GM19043 (cell line): ENCODE data around the gene IQSEC1.

Experiments used
- ATAC-seq: cut with Tn5 transposase; IDR thresholded peaks from one replicate; pipeline ENCODE4 v1.9.1; 2021; ENCODE audit warnings: low read depth; ENCODE audit not compliant: unreplicated experiment

The IQSEC1 gene

GRCh38 chr3:12975748-12976522 is 97.3 kb downstream of the IQSEC1 start:
- no peak for ATAC-seq

DNA sequence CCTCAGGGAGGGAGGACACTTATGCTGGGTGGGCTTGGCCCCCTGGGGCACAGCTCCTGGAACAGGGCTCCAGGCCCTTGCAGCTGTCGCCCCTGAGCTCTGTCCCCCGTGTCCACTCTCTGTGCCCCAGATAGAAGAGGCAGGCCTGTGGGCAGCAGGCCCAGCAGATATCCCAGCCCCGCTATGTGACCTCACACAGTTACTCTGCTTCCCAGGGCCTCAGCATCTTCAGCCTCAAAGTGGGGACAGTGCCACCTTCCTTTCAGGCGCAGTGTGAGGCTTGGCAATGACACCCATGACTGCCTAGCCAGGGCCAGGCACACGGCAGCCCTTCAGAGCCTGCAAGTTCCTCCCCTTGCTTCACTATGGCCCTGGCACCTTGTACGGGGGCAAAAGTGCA is 98.4 kb downstream of the IQSEC1 start:
- ATAC-seq = no peak

DNA sequence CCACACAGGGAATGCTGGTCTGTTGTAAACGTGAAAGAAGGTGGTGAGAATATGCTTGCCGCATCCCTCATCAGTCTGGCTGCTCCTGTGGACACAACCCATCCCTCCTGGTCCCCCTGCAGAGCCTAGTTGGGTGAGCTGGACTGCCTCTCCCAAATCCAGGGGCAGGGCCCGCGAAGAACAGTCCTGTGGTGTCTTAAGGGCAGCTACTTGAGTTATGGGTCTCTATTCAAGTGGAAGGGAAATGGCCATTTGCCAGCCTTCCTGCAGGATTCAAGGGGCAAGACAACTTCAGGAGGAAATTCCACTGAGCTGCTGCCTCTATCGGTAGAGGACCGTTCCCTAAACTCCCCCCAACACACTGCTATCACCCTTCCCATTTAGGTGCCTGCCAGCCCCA is 98.9 kb downstream of the IQSEC1 start:
- ATAC-seq = no peak

GRCh38 chr3:12973827-12974226 is 99.4 kb downstream of the IQSEC1 start:
- ATAC-seq = no peak

DNA sequence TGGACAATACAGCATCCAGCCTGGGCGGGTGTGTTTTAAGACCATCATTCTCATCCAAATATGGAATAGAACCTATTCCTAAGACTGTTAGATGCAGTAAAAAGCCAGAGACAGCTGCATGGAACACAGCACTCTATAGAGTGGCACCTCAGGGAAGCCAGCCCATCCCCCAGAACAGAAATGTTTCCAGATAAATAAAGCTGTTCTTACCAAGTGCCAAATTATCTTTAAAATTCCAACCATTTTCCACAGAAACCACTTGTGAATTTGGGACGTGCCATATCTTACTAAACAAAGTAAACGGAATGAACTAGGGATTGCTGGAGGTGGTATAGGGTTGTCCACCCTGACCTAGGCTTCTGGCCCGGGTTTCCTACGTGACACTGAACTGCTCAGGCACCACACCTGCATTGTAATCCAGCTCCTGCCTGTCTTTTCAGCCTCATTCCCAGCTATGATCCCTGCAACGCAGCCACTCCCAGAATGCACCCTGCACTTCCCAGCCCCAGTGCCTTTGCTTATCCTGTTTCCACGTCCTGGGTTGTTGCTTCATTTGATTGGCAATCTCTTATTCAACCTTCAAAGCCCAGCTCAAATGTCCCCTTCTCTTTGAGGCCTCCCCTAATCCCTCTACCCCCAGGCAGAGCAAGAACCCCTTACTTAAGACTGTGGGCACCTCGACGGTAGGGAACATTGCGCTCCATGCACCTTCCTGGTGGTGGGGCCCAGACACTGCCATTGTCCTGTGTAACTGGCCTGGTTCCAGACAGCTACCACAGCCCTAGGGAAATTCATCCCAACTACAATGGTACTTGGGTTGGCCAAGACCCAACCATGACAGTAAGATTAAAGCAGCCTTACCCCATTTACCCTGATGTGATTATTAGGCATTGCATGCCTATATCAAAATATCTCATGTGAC is 100.2 kb downstream of the IQSEC1 start:
- no peak for ATAC-seq

- no peak for ATAC-seq
Observed at GRCh38 chr3:12972043-12972442, 101.2 kb downstream of the IQSEC1 start.

DNA sequence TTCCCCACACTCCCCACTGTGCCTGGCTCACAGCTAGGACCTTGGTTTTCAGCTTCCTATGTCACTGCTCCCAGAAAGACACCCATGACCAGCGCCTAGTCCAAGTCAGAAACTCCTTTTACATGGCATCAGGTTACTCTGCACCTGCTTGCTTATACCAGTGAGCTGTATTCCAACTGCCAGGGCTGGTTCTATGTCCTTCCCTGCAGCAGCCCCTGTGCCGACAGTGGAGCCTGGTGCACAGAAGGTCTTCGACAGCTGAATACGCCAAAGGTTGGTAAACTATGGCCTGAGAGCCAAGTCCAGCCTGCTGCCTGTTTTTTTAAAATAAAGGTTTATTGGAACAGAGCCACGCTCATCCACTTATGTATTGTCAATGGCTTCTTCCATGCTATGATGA is 102.5 kb downstream of the IQSEC1 start:
- no peak for ATAC-seq

- ATAC-seq = no peak
Observed at GRCh38 chr3:12969486-12969885, 103.7 kb downstream of the IQSEC1 start.

DNA sequence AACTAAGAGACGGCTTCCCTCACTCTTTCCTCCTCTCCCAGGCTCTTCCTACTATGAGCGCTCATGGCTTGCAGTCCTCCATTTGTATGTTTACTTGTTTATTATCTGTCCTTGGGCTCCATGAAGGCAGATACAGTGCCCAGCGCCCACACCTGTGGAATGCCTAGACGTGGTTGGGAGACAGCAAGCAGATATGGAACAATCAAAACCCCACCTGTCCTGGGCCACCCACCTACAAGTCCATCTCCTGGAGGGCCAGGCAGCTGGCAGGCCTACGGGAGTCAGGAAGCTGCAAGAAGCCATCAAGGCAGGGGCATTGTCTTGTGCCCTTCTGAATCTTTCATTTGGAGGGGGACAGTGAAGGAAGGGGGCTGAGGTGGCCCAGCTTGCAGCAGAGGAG is 104.7 kb downstream of the IQSEC1 start:
- ATAC-seq = no peak

- ATAC-seq = peak; percentile 79
Observed at GRCh38 chr3:12967606-12968351, 105.5 kb downstream of the IQSEC1 start.

DNA sequence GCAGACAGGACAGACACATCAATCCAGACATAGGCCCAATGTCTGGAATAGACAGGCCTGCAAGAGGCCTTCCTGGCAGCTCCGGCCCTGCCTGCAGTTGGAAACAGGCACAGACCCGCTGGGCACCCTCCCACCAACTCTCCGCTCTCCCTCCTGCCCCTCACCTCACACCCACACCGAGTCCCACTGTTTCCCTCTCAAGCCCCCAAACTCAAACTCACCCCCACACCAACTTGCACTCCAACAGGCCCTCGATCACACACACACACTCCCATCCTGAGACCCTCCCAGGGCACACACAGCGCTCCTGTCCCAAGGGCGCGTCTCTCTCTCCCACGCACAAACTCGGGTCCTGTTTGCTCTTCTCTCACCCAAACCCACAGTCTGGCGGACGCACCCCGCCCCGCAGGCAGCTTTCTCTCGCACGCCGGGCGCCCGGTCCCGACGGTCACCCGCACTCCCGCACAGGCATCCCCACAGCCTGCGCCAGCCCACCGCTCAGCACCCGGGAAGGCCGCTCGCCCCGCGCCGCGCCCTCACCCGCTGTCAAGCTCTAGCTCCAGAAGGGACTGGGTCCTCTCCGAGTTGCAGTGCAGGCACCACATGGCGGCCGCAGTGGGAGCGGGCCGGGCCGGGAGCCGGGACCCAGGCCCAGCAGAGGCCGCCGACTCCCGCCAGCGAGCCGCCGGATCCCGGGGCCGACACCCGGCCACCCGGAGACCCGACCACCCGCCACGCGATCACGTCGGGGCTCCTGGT is 106.2 kb downstream of the IQSEC1 start:
- ATAC-seq = peak; percentile 20

DNA sequence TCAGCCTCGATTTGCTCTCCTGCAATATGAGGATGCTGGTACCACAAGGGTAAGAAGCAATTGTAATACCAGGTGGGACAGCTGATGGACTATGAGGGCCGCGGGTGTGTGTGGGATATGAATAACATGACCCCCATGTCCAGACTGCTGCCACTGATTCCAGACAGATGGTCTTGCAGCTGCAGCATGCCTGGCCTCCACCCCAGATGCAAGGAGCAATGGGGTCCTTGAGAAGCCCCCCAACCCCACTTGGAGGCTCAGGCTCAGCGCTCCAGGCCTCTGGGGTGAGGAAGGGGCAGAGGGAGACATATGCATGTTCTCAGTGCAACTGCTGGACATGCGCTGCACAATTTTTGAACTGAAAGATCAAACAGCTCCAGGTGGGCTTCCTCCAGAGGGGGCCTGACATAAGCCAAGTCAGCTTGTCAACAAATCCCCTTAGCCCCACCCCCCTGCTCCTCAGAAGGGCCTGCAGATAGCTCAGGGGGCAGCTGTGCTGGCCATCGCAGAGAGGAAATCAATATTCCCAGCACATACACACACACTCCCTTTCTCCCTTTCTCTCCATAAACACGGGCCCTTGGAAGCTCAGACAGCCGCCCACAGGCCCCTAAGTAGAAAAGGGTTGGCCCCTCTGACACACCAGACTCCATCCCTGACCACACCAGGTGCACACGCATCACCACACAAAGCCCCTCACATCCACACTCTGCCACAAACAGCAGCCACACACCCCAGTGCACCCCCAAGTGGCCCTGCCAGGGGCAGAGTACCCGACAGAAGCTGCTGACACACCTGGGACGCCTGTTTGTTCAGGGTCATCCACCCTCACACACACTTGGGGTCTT is 107.0 kb downstream of the IQSEC1 start:
- no peak for ATAC-seq

- no peak for ATAC-seq
Observed at GRCh38 chr3:12964711-12965612, 108.3 kb downstream of the IQSEC1 start.

- ATAC-seq = no peak
Observed at GRCh38 chr3:12963922-12964701, 109.1 kb downstream of the IQSEC1 start.

DNA sequence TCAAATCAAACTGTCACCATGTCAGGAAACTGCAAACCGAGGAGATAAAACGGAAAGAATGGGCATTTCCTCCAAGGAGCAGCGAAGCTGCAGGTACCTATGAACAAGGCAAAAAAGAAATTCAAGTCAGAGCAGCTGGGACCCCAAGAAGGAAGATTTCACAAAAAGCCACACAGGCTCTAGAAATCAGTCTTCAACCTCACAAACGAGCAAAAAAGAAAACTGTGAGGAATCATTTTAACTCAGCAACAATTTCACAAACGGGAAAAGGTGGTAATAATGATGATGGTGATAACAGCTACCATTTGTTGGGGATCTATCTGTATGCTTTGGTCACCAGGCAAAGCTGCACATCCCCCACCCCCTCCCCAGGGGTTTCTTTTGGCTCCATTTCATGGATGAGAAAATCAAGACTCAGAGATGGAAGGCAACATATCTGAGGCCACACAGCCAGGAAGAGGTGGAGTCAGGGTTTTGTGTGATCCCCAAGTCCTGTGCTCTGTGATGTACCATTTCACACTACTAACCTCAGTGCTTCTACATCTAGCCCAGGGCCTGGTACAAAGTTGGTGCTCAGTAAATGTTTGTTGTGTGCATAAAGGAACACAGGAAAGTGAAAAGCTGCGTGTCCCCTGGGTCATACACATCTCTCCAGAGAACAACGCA is 109.9 kb downstream of the IQSEC1 start:
- ATAC-seq = no peak

DNA sequence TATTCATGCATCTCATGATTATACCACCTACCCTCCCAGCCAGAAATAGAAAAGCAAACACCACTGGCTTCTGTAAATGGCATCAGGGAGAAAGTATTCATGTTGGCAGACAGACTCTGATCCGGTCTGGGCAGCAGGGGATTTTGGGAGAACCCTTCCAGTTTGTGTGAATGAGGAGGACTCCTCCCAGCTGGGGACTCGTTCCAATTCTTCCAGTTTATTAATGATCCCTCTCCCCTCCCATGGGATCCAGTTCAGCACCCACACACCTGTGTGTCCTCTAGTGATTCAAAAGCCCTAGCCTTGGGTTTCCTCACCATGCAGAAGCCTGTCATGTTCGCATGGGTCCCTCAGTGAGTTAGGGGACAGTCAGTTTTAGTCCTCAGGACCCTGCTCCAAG is 110.9 kb downstream of the IQSEC1 start:
- ATAC-seq = no peak

GRCh38 chr3:12961697-12962036 is 111.6 kb downstream of the IQSEC1 start:
- ATAC-seq = no peak
